Measurements from ENCODE around the gene HSPA14.

Gene HSPA14

GRCh38 chr10:14918964-14919363 is 80.9 kb downstream of the HSPA14 start:
- TF ChIP-seq, protein P1, sequence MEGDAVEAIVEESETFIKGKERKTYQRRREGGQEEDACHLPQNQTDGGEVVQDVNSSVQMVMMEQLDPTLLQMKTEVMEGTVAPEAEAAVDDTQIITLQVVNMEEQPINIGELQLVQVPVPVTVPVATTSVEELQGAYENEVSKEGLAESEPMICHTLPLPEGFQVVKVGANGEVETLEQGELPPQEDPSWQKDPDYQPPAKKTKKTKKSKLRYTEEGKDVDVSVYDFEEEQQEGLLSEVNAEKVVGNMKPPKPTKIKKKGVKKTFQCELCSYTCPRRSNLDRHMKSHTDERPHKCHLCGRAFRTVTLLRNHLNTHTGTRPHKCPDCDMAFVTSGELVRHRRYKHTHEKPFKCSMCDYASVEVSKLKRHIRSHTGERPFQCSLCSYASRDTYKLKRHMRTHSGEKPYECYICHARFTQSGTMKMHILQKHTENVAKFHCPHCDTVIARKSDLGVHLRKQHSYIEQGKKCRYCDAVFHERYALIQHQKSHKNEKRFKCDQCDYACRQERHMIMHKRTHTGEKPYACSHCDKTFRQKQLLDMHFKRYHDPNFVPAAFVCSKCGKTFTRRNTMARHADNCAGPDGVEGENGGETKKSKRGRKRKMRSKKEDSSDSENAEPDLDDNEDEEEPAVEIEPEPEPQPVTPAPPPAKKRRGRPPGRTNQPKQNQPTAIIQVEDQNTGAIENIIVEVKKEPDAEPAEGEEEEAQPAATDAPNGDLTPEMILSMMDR (IDR thresholded peaks at IDR 0.05; ENCODE audit: low read depth, low read length), result no peak
- H3K4me3 ChIP-seq (replicated peaks in 1 of 2; ENCODE audit: low read depth in 2 of 2, low read length in 2 of 2), result no peak overlapping the region
- DNase-seq (ENCODE audit: low read depth in 2 of 2), result no peak

All from cardiac fibroblast (primary cell).